ENCODE results near the gene CWC27.

The CWC27 gene

DNA sequence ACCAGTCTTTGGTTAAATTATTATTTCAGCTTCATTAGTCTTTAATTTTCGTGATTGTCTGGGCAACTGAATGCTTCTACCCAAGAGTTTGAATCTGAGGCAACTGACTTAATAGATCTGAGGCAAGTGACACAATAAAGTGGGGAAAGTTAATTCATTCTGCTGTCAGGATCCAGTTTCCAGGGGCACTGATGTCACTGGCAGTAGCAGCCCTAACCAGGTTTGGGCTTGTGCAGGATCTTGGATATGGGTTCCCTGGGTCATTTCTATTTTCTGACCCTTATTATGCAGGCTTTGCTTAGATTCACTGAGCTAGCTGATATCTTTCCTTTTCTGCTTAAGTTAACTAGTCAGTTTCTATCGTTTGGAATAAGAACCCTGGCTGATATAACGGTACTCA lies 9.8 kb upstream of the CWC27 start:
- peaks cover 20% of the 10 kb centered on the region; the same call in 1 of the 2 replicates for H3K79me2 ChIP-seq (ENCODE audit: insufficient read depth, low read length)
- no peak for TF ChIP-seq EZH2 (IDR thresholded peaks at IDR 0.05; ENCODE audit: borderline replicate concordance, low read length)
- TF ChIP-seq, protein P1, sequence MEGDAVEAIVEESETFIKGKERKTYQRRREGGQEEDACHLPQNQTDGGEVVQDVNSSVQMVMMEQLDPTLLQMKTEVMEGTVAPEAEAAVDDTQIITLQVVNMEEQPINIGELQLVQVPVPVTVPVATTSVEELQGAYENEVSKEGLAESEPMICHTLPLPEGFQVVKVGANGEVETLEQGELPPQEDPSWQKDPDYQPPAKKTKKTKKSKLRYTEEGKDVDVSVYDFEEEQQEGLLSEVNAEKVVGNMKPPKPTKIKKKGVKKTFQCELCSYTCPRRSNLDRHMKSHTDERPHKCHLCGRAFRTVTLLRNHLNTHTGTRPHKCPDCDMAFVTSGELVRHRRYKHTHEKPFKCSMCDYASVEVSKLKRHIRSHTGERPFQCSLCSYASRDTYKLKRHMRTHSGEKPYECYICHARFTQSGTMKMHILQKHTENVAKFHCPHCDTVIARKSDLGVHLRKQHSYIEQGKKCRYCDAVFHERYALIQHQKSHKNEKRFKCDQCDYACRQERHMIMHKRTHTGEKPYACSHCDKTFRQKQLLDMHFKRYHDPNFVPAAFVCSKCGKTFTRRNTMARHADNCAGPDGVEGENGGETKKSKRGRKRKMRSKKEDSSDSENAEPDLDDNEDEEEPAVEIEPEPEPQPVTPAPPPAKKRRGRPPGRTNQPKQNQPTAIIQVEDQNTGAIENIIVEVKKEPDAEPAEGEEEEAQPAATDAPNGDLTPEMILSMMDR (IDR thresholded peaks at IDR 0.05; ENCODE audit: low read length): no peak
- no peak overlapping the region for H3K4me2 ChIP-seq (ENCODE audit: low read length)
- H3K36me3 ChIP-seq (ENCODE audit: insufficient read depth, low read length): peaks cover 2% of the 10 kb centered on the region
- no peak overlapping the region for H3K9ac ChIP-seq (ENCODE audit: low read length)
- no peak overlapping the region for H3K27ac ChIP-seq (ENCODE audit: low read depth, low read length, poor library complexity, severe bottlenecking)
- H3K27me3 ChIP-seq (ENCODE audit: insufficient read depth, low read length): no peaks in the 10 kb centered on the region
- no peaks in the 10 kb centered on the region for H3F3A ChIP-seq (ENCODE audit: insufficient read depth, low read length)
- no peaks in the 10 kb centered on the region for H3K4me1 ChIP-seq (ENCODE audit: insufficient read depth, low read length, severe bottlenecking)
- H3K9me3 ChIP-seq (ENCODE audit: low read length): no peaks in the 10 kb centered on the region
- no peaks in the 10 kb centered on the region for H3K9me2 ChIP-seq (ENCODE audit: low read depth, low read length)
- no peaks in the 10 kb centered on the region for H4K20me1 ChIP-seq (ENCODE audit: insufficient read depth, low read length)
- H3K4me3 ChIP-seq (ENCODE audit: low read depth, low read length, poor library complexity, severe bottlenecking): no peak overlapping the region
- no peak overlapping the region for H2AFZ ChIP-seq (ENCODE audit: low read length)

DNA sequence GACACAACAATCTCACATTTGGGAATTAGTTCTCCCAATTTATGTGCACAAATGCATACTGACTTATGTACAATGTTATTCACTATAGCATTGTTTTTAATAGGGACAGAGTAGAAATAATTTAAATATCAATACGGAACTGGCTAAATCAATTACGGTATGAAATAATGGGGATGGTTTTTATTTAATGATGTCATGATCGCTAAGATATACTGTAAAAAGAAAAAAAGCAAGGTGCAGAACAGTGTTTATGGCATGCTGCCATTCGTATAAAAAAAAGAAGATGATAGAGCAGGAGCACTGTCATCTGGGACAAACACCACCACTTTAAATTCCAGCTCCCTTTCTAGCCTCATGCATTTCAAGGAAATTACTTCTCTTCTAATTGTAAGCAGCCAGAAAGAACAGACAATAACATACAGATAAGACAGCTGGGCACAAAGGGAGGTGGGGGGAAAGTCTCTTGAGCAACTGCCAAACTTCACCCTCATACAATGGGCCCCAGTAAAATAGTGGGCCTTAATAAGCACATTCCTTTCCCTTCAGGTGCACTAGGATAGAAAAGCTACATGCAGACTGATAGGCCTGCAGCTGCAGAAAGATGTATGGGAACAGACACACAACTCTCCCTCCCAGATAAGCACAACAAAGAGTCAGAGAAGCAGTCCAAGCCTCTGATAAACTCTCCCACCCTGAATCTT lies 8.6 kb upstream of the CWC27 start:
- Histone ChIP-seq H2AFZ (ENCODE audit: low read length) (no peak overlapping the region), H3K27me3 (ENCODE audit: insufficient read depth, low read length) (no peaks in the 10 kb centered on the region), H3K9me2 (ENCODE audit: low read depth, low read length) (no peaks in the 10 kb centered on the region), H3F3A (ENCODE audit: insufficient read depth, low read length) (no peaks in the 10 kb centered on the region), H3K4me3 (ENCODE audit: low read depth, low read length, poor library complexity, severe bottlenecking) (no peak overlapping the region), H4K20me1 (ENCODE audit: insufficient read depth, low read length) (no peaks in the 10 kb centered on the region), H3K79me2 (ENCODE audit: insufficient read depth, low read length) (peaks cover 19% of the 10 kb centered on the region; the same call in 1 of the 2 replicates), H3K4me1 (ENCODE audit: insufficient read depth, low read length, severe bottlenecking) (no peaks in the 10 kb centered on the region), H3K9ac (ENCODE audit: low read length) (no peak overlapping the region), H3K36me3 (ENCODE audit: insufficient read depth, low read length) (peaks cover 12% of the 10 kb centered on the region; the same call in 1 of the 2 replicates), H3K27ac (ENCODE audit: low read depth, low read length, poor library complexity, severe bottlenecking) (no peak overlapping the region), H3K9me3 (ENCODE audit: low read length) (no peaks in the 10 kb centered on the region), H3K4me2 (ENCODE audit: low read length) (no peak overlapping the region)
- TF ChIP-seq, protein P1 (IDR thresholded peaks at IDR 0.05; ENCODE audit: low read length): no peak
- no peak for TF ChIP-seq EZH2 (IDR thresholded peaks at IDR 0.05; ENCODE audit: borderline replicate concordance, low read length)

DNA sequence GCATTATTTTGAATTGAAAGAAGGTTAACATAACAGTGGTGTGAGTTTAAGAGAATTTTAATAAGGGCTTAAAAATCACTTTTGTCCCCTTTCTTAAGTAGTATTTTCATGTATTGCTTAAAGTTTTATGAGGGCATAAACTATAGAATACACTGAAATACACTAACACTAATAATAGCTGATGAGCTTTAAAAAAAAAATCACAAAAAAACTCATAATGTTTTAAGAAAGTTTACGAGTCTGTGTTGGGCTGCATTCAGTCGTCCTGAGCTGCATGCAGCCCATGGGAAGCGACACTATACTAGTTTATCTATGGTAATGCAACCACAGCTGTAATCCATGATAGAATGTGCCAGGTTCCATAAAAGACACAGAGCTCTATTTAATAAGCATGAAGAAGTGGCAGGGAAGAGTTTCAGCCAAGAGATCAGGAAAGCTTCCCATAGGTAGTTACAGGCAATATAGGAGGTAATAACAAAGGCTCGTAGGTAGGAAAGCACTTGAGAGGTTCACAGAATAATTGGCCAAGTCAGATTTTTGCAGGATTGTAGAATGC lies 4.7 kb upstream of the CWC27 start:
- Histone ChIP-seq H3K9me2 (ENCODE audit: low read depth, low read length) (no peaks in the 10 kb centered on the region), H4K20me1 (ENCODE audit: insufficient read depth, low read length) (no peaks in the 10 kb centered on the region), H3K4me3 (ENCODE audit: low read depth, low read length, poor library complexity, severe bottlenecking) (no peak overlapping the region), H3K36me3 (ENCODE audit: insufficient read depth, low read length) (peaks cover 22% of the 10 kb centered on the region; the same call in 1 of the 2 replicates), H3K79me2 (ENCODE audit: insufficient read depth, low read length) (peaks cover 33% of the 10 kb centered on the region), H3K27me3 (ENCODE audit: insufficient read depth, low read length) (no peaks in the 10 kb centered on the region), H3K4me1 (ENCODE audit: insufficient read depth, low read length, severe bottlenecking) (peaks cover 16% of the 10 kb centered on the region), H3K4me2 (ENCODE audit: low read length) (no peak overlapping the region), H3K9me3 (ENCODE audit: low read length) (no peaks in the 10 kb centered on the region), H3F3A (ENCODE audit: insufficient read depth, low read length) (no peaks in the 10 kb centered on the region), H3K27ac (ENCODE audit: low read depth, low read length, poor library complexity, severe bottlenecking) (no peak overlapping the region), H3K9ac (ENCODE audit: low read length) (no peak overlapping the region), H2AFZ (ENCODE audit: low read length) (no peak overlapping the region)
- TF ChIP-seq EZH2 (IDR thresholded peaks at IDR 0.05; ENCODE audit: borderline replicate concordance, low read length): no peak
- TF ChIP-seq, protein P1 (IDR thresholded peaks at IDR 0.05; ENCODE audit: low read length): no peak
